ENCODE results near the gene CCDC170. TPM values are rescaled to one million over a fixed set of nuclear protein-coding genes. Genes with fewer than 3 reads are reported as not detected.
"Not testable (repeated sequence)": the region's sequence is repeated elsewhere in the genome, so short reads cannot be mapped to it uniquely, and the experiment has no call there.

The CCDC170 gene
- total RNA-seq, 1 experiment from 2014 or later, result 0.12 TPM

DNA sequence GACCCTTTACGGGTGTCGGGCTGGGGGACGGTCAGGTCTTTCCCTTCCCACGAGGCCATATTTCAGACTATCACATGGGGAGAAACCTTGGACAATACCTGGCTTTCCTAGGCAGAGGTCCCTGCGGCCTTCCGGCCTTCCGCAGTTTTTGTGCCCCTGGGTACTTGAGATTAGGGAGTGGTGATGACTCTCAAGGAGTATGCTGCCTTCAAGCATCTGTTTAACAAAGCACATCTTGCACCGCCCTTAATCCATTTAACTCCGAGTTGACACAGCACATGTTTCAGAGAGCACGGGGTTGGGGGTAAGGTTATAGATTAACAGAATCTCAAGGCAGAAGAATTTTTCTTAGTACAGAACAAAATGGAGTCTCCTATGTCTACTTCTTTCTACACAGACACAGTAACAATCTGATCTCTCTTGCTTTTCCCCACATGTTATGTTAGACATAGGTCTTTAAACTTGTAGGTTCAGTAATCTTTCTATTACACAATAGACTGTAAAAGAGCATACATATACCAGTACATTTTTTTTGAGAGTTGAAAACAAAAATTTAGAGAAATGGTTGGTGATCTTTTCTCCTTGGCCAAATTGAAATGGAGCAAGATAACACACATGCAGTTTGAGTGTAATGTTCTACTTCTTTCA is 37.9 kb upstream of the CCDC170 start:
- CTCF ChIA-PET; intact Hi-C loops (cut with micrococcal nuclease); RAD21 ChIA-PET (ENCODE audit: low non-redundant PET in 1 of 2, low total read pairs in 2 of 2, uncharacterized antibody in 2 of 2, unreplicated experiment in 2 of 2); ATAC-seq; H2AFZ ChIP-seq (ENCODE audit: low read depth, low read length, poor library complexity, severe bottlenecking); H3K9me3 ChIP-seq (ENCODE audit: control insufficient read depth in 1 of 2, insufficient read depth in 1 of 2, low read depth in 1 of 2, low read length in 2 of 2); H4K20me1 ChIP-seq (ENCODE audit: insufficient read depth); H3K27me3 ChIP-seq (ENCODE audit: insufficient read depth, low read length); H3K9me2 ChIP-seq (ENCODE audit: insufficient read depth); H3K4me3 ChIP-seq (replicated peaks in 1 of 2; ENCODE audit: low read depth in 1 of 2, low read length in 2 of 2); DNase-seq (ENCODE audit: low read depth, low spot score); H3K4me2 ChIP-seq (ENCODE audit: low read length); POLR2A ChIA-PET; H3K9ac ChIP-seq (ENCODE audit: low read length); BruUV-seq (replicated peaks); H3K27ac ChIP-seq (ENCODE audit: low read depth, low read length): not testable (repeated sequence)
- peaks cover 11 to 12% of the 10 kb centered on the region in 2 experiments; a peak in 3 of 4 replicates for H3K36me3 ChIP-seq (ENCODE audit: control insufficient read depth in 1 of 2, insufficient read depth in 2 of 2, low read length in 2 of 2)
- peaks cover 0 to 10% of the 10 kb centered on the region in 2 experiments; a peak in 2 of 4 replicates for H3K4me1 ChIP-seq (ENCODE audit: control insufficient read depth in 1 of 2, insufficient read depth in 2 of 2, low read length in 2 of 2)
- H3K79me2 ChIP-seq (ENCODE audit: insufficient read depth, low read length), result peaks cover 25% of the 10 kb centered on the region

DNA sequence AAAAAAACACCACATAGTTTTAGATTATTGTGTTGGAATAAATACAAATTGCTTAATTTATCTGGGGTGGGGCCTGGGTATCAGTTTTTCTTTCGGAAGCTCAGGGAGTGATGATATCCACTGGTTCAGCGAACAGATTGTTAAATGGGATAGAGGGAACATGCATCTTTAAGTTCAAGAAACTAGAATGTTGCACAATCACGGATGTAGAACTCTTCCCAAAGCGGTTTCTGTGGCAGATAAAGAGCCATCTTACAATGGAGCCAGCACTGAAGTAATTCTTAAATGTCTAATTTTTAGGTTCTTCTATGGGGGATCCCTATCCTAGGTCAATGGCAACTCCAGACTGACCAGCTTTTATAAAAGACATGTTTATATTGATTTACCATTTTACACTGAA is 32.1 kb upstream of the CCDC170 start:
- BruUV-seq (replicated peaks), result no TSS peak

More for the DNA sequence above, 32.1 kb upstream of the CCDC170 start:
- Histone ChIP-seq H3K4me2 (ENCODE audit: low read length) (no peak overlapping the region), H3K4me3 (replicated peaks in 1 of 2; ENCODE audit: low read depth in 1 of 2, low read length in 2 of 2) (no peak overlapping the region), H3K27me3 (ENCODE audit: insufficient read depth, low read length) (no peaks in the 10 kb centered on the region), H3K27ac (ENCODE audit: low read depth, low read length) (no peak overlapping the region), H2AFZ (ENCODE audit: low read depth, low read length, poor library complexity, severe bottlenecking) (no peak overlapping the region), H3K4me1 (ENCODE audit: control insufficient read depth in 1 of 2, insufficient read depth in 2 of 2, low read length in 2 of 2) (no peaks in the 10 kb centered on the region), H3K9me2 (ENCODE audit: insufficient read depth) (no peaks in the 10 kb centered on the region), H3K9me3 (ENCODE audit: control insufficient read depth in 1 of 2, insufficient read depth in 1 of 2, low read depth in 1 of 2, low read length in 2 of 2) (no peaks in the 10 kb centered on the region), H3K9ac (ENCODE audit: low read length) (no peak overlapping the region), H3K36me3 (ENCODE audit: control insufficient read depth in 1 of 2, insufficient read depth in 2 of 2, low read length in 2 of 2) (peaks cover 11 to 16% of the 10 kb centered on the region in 2 experiments; a peak in 3 of 4 replicates), H3K79me2 (ENCODE audit: insufficient read depth, low read length) (no peaks in the 10 kb centered on the region), H4K20me1 (ENCODE audit: insufficient read depth) (no peaks in the 10 kb centered on the region)
- POLR2A ChIA-PET, result no interaction called here
- RAD21 ChIA-PET (ENCODE audit: low non-redundant PET in 1 of 2, low total read pairs in 2 of 2, uncharacterized antibody in 2 of 2, unreplicated experiment in 2 of 2), result no interaction called here
- intact Hi-C loops (cut with micrococcal nuclease), result no loop called here
- CTCF ChIA-PET, result no interaction called here
- no peak for TF ChIP-seq TCF7L2 (IDR thresholded peaks at IDR 0.05; ENCODE audit: borderline replicate concordance, extremely low read depth, insufficient read depth, insufficient read length)
- TF ChIP-seq CBX3 (IDR thresholded peaks at IDR 0.05; ENCODE audit: low read depth), result no peak
- TF ChIP-seq EZH2phosphoT487 (IDR thresholded peaks at IDR 0.05; ENCODE audit: borderline replicate concordance), result no peak
- no peak for TF ChIP-seq EZH2 (IDR thresholded peaks at IDR 0.05)
- TF ChIP-seq ZNF274 (IDR thresholded peaks at IDR 0.05; ENCODE audit: low read depth, low read length), result no peak
- no peak for TF ChIP-seq ATF3 (IDR thresholded peaks at IDR 0.05)
- no peak for DNase-seq (ENCODE audit: low read depth, low spot score)
- ATAC-seq, result no peak
